Motor neuron (in vitro differentiated cells): Measurements from ENCODE around the gene ZNF236. TPM values are rescaled to one million over a fixed set of nuclear protein-coding genes. Genes with fewer than 3 reads are reported as not detected.

ENCODE experiments used
- ATAC-seq, 8 experiments: fragments of 200-7000 bp; cut with Tn5 transposase; replicated peaks in 6 of 8; 2 replicates each; pipeline ENCODE4 v1.8.0; 2021; ENCODE audit warnings: mild to moderate bottlenecking in 8 of 8, moderate library complexity in 8 of 8
- H3K27ac ChIP-seq, 2 donors: fragments of 250-450 bp; sonication (Bioruptor Pico); 2 replicates each; pipeline ENCODE4 v1.9.0; 2021; ENCODE audit warnings: antibody characterized with exemption in 2 of 2, mild to moderate bottlenecking in 2 of 2, moderate library complexity in 1 of 2
- H3K4me1 ChIP-seq, 2 donors: fragments of 250-450 bp; sonication (Bioruptor Pico); replicated peaks in 1 of 2; 2 replicates each; pipeline ENCODE4 v1.6.1; 2021; ENCODE audit warnings: antibody characterized with exemption in 2 of 2, mild to moderate bottlenecking in 2 of 2, moderate library complexity in 1 of 2
- H3K4me3 ChIP-seq, 5 donors: fragments of 250-450 bp; sonication (Bioruptor Pico); 2 replicates each; pipeline ENCODE4 v1.9.0; 2021; ENCODE audit warnings: antibody characterized with exemption in 5 of 5, mild to moderate bottlenecking in 5 of 5, moderate library complexity in 4 of 5
- WGBS, 10 experiments: fragments of 450-650 bp; shearing (Covaris generic); methylation state at CpG; one replicate each; pipeline ENCODE4 v1.0.0; 2022; 5-methylcytosine and 5-hydroxymethylcytosine counted together
- in situ Hi-C, 9 experiments: fragments of 400-800 bp; cut with MboI; loops; one replicate each; pipeline ENCODE4 v1.15.0; 2021; ENCODE audit warnings: low sequenced_read_pairs in 9 of 9, low pct_unique_long_range_greater_than_20kb in 2 of 9; ENCODE audit not compliant: unreplicated experiment in 9 of 9
- total RNA-seq, 8 experiments: library from RNA; unstranded; fragments of 300-600 nt; gene quantifications; 2 replicates each; pipeline versions ENCODE4 v1.2.3 to v1.2.4, GENCODE V29; 2022

The ZNF236 gene
- total RNA-seq, 8 experiments from 2014 or later, result 4.2 to 18.7 (median 11.0) TPM

DNA sequence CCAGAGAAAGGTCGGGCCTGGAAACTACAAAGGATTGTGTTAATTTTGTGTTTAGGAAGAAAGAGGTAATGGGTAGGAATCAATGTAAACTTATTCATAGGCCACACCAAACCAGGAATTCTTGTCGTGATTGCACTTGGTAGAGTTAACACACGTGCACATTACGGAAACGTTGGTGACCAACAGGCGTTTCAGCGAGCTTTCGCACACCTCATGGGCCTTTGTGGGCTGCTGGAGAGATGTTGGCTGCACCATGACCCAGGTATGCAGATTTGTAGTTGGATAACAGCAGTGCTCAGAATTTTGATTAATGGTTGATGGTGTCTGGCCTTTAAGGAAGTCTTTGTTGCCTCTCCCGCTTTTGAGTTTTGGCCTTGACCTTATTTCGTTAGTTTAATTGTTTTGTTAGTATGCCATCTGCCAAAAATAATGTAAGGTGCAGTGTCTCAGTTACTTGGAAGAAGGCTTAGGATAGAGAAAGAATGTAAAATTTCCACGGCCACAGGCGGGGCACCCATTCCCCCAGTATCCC lies 1.9 kb downstream of the ZNF236 start:
- peaks cover 15 to 19% of the 10 kb centered on the region in 2 donors for H3K4me1 ChIP-seq
- peak overlapping the region in 1 of 2 donors; percentile 99 for H3K27ac ChIP-seq
- 61 to 96% (median 75%) methylated on average over 4 to 12 of the region's 12 CpGs; no CpG with 5 or more reads in 2 of the 10 experiments for WGBS, 10 experiments
- in situ Hi-C loops, result no loop called here
- no peak for ATAC-seq
- H3K4me3 ChIP-seq, result peak overlapping the region in 4 of 5 donors; percentile 94 to 100 (median 98)

DNA sequence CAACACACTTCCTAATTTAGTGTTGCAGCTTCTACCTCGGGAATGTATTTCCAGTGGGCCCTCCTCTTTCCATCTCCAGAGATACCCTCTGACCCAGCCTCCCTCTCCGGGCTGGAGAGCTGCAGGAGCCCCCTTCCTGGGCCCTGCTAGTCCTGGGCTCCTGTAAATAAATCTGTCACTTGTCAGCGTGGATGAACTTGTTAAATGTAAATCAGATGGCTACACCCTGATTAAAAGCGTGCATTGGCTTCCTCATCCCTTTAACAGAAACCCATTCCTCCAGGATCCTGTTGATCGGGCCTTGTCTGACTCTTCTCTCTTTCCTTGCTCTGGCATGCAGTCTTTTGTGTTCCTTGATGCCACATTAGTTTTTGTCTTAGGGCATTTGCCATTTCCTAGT lies 2.4 kb downstream of the ZNF236 start:
- no peak for ATAC-seq
- H3K4me3 ChIP-seq, result no peak overlapping the region
- H3K4me1 ChIP-seq, result peaks cover 15 to 19% of the 10 kb centered on the region in 2 donors
- 61 to 100% (median 78%) methylated on average over 1 to 4 of the region's 5 CpGs; no CpG with 5 or more reads in 4 of the 10 experiments for WGBS, 10 experiments
- no peak overlapping the region for H3K27ac ChIP-seq
- in situ Hi-C loops, result no loop called here

DNA sequence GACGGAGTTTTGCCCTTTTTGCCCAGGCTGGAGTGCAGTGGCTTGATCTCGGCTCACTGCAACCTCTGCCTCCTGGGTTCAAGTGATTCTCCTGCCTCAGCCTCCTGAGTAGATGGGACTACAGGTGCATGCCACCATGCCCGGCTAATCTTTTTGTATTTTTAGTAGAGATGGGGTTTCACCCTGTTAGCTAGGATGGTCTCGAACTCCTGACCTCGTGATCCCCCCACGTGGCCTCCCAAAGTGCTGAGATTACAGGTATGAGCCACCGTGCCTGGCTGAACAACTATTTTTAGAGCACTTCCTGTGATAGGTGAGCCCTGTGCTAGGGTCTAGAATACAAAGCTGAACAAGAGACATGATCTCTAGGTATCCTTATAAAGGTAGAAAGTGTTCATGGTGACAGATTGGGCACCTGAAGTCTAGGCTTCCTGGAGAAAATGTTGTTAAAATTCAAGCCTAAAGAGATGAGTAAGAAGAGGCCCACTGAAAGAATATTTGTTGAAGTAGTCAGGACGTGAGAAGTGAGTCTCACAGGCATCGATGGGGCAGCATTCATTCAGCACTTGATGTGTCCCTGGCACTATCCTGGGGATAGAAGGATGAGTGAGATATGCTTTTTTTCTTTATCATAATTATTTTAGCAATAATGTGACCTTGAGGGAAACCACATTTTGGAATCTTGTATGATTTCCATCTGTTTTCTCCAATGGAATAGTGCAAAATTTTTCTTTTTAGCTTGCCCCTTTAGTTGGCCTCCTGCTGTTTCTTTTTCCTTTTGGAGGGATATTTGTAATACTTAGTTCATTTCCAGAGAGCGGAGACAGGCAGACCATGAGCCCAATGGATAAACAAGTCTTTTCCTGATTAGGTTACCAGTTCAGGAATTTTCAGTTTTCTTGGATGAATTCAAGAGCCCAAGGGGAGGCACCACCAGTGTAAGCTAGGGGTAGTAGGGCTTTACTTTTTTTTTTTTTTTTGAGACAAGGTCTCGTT lies 5.1 kb downstream of the ZNF236 start:
- H3K27ac ChIP-seq, result no peak overlapping the region
- WGBS, 10 experiments, result 17 to 95% (median 74%) methylated on average over 1 to 10 of the region's 11 CpGs
- H3K4me1 ChIP-seq, result peaks cover 12 to 15% of the 10 kb centered on the region in 2 donors
- in situ Hi-C loops, result no loop called here
- no peak overlapping the region for H3K4me3 ChIP-seq
- no peak for ATAC-seq

DNA sequence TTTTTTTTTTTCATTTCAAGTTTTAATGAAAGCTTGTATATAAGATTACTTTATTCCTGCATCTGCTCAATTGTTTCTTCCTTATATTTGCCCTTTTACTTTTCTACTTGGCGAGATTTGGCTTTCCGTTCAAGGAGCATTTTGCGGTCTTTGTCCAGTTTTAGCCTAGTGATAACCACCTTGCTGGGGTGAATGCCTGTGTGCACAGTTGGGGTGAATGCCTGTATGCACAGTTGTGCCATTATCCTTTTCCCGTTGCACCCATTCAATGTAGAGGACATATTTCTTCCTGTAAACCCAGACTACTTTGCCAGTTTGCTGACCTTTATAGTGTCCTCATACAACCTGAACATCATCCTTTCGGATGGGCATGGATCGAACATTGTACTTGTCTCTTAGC lies 12.0 kb downstream of the ZNF236 start:
- in situ Hi-C loops, result no loop called here
- H3K27ac ChIP-seq, result no peak overlapping the region
- no peak for ATAC-seq
- no peaks in the 10 kb centered on the region for H3K4me1 ChIP-seq
- WGBS, 10 experiments, result 80 to 100% (median 95%) methylated on average over 3 to 6 of the region's 6 CpGs
- H3K4me3 ChIP-seq, result no peak overlapping the region

- in situ Hi-C loops, result no loop called here
- Histone ChIP-seq H3K4me1 (no peaks in the 10 kb centered on the region), H3K4me3 (no peak overlapping the region), H3K27ac (no peak overlapping the region)
- no peak for ATAC-seq
These were observed 13.0 kb downstream of the ZNF236 start for GRCh38 chr18:76835380-76835779.

DNA sequence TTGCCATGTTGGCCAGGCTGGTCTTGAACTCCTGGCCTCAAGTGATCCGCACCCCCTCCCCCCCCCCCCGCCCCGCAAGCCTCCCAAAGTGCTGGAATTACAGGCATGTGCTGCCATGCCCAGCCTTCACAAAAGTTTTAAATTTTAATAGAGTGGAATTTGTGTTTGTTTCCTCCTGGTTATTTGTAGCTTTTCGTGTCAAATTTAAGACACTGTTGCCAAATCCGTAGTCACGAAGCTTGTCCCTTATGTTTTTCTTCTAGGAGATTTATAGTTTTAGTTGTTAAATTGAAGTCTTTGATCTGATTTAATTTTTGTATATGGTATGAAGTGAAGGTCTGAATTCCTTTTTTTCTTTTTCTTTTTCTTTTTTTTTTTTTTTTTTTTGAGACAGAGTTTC lies 14.7 kb downstream of the ZNF236 start:
- Histone ChIP-seq H3K4me1 (no peaks in the 10 kb centered on the region), H3K27ac (no peak overlapping the region), H3K4me3 (no peak overlapping the region)
- ATAC-seq, result no peak
- in situ Hi-C loops, result no loop called here
- WGBS, 10 experiments, result 81 to 100% (median 97%) methylated on average over 2 to 4 of the region's 6 CpGs; no CpG with 5 or more reads in 2 of the 10 experiments

- in situ Hi-C loops, result no loop called here
- H3K27ac ChIP-seq, result no peak overlapping the region
- H3K4me1 ChIP-seq, result no peaks in the 10 kb centered on the region
- WGBS, 10 experiments, result 0 to 100% (median 59%) methylated on average over 1 to 3 of the region's 3 CpGs; no CpG with 5 or more reads in 2 of the 10 experiments
- ATAC-seq, result peak in 2 of 8 experiments; percentile 16 to 20
- H3K4me3 ChIP-seq, result no peak overlapping the region
These were observed 15.8 kb downstream of the ZNF236 start for GRCh38 chr18:76838182-76838581.

GRCh38 chr18:76839086-76839794 lies 16.9 kb downstream of the ZNF236 start:
- no peaks in the 10 kb centered on the region for H3K4me1 ChIP-seq
- H3K27ac ChIP-seq, result no peak overlapping the region
- peak in 3 of 8 experiments; percentile 27 to 82 (median 54) for ATAC-seq
- 14 to 100% (median 79%) methylated on average over 1 to 4 of the region's 4 CpGs; no CpG with 5 or more reads in 1 of the 10 experiments for WGBS, 10 experiments
- in situ Hi-C loops, result no loop called here
- no peak overlapping the region for H3K4me3 ChIP-seq

DNA sequence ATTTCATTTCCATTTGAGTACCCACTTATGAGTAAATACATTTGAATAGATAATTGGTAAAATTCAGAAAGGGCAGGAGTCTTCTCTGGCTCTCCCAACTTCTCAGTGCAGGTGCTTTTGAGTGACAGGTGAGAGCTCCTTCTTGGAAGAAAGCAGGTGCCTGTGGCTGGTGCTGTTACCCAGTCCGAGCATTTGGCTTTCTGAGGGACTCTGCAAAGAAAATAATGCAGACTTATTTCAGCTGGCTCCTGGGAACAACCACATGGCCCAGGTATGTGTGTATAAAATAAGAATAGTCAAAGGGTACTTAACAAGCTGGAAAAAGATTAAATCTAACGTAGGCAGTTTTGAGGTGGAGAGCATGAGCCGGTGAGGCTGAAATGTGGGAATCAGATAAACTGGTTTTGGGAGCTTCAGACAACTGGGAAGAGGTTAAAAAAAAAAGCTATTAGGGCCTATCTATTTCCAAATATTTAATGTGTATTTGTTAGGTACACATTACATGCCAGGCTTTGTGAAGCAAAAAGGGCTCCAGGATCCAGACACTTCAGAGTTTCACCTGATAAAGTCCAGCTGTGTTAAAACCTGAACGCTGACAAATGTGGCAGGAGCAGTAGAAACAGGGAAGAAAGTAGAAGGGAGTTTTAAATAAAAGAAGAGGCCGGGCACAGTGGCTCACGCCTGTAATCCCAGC lies 20.6 kb downstream of the ZNF236 start:
- H3K4me3 ChIP-seq, result no peak overlapping the region
- H3K4me1 ChIP-seq, result no peaks in the 10 kb centered on the region
- no peak for ATAC-seq
- H3K27ac ChIP-seq, result no peak overlapping the region
- in situ Hi-C loops, result no loop called here
- WGBS, 10 experiments, result 80 to 100% (median 95%) methylated on average over 1 to 4 of the region's 6 CpGs; no CpG with 5 or more reads in 1 of the 10 experiments

- no peak for ATAC-seq
- no peak overlapping the region for H3K27ac ChIP-seq
- no peaks in the 10 kb centered on the region for H3K4me1 ChIP-seq
- no peak overlapping the region for H3K4me3 ChIP-seq
- in situ Hi-C loops, result no loop called here
- 43 to 100% (median 81%) methylated on average over 1 to 4 of the region's 4 CpGs; no CpG with 5 or more reads in 1 of the 10 experiments for WGBS, 10 experiments
These were observed 21.8 kb downstream of the ZNF236 start for GRCh38 chr18:76844144-76844543.

GRCh38 chr18:76844742-76845477 lies 22.6 kb downstream of the ZNF236 start:
- in situ Hi-C loops, result no loop called here
- WGBS, 10 experiments, result 31 to 100% (median 93%) methylated on average over 1 to 4 of the region's 4 CpGs; no CpG with 5 or more reads in 3 of the 10 experiments
- Histone ChIP-seq H3K4me3 (no peak overlapping the region), H3K27ac (no peak overlapping the region), H3K4me1 (no peaks in the 10 kb centered on the region)
- ATAC-seq, result no peak

GRCh38 chr18:76846217-76846616 lies 23.9 kb downstream of the ZNF236 start:
- 74 to 100% (median 92%) methylated on average over 1 to 5 of the region's 5 CpGs; no CpG with 5 or more reads in 4 of the 10 experiments for WGBS, 10 experiments
- Histone ChIP-seq H3K4me3 (no peak overlapping the region), H3K4me1 (no peaks in the 10 kb centered on the region), H3K27ac (no peak overlapping the region)
- in situ Hi-C loops, result no loop called here
- no peak for ATAC-seq
